ENCODE measurements around the gene CCSER2.
"Not testable (repeated sequence)": the region's sequence is repeated elsewhere in the genome, so short reads cannot be mapped to it uniquely, and the experiment has no call there.

CCSER2 gene

GRCh38 chr10:84405662-84406061 lies 77.3 kb downstream of the CCSER2 start:
- TF ChIP-seq, protein P1, sequence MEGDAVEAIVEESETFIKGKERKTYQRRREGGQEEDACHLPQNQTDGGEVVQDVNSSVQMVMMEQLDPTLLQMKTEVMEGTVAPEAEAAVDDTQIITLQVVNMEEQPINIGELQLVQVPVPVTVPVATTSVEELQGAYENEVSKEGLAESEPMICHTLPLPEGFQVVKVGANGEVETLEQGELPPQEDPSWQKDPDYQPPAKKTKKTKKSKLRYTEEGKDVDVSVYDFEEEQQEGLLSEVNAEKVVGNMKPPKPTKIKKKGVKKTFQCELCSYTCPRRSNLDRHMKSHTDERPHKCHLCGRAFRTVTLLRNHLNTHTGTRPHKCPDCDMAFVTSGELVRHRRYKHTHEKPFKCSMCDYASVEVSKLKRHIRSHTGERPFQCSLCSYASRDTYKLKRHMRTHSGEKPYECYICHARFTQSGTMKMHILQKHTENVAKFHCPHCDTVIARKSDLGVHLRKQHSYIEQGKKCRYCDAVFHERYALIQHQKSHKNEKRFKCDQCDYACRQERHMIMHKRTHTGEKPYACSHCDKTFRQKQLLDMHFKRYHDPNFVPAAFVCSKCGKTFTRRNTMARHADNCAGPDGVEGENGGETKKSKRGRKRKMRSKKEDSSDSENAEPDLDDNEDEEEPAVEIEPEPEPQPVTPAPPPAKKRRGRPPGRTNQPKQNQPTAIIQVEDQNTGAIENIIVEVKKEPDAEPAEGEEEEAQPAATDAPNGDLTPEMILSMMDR (conservative IDR thresholded peaks at IDR 0.05; ENCODE audit: low read length): no peak
- DNase-seq (ENCODE audit: low read depth): no peak
- H3K4me3 ChIP-seq (ENCODE audit: low read length): no peak overlapping the region

GRCh38 chr10:84406561-84406960 lies 78.2 kb downstream of the CCSER2 start:
- TF ChIP-seq, protein P1 (conservative IDR thresholded peaks at IDR 0.05; ENCODE audit: low read length): no peak
- no peak for DNase-seq (ENCODE audit: low read depth)
- no peak overlapping the region for H3K4me3 ChIP-seq (ENCODE audit: low read length)

GRCh38 chr10:84407388-84408049 lies 79.1 kb downstream of the CCSER2 start:
- H3K4me3 ChIP-seq (ENCODE audit: low read length): no peak overlapping the region
- TF ChIP-seq, protein P1 (conservative IDR thresholded peaks at IDR 0.05; ENCODE audit: low read length): no peak
- no peak for DNase-seq (ENCODE audit: low read depth)

DNA sequence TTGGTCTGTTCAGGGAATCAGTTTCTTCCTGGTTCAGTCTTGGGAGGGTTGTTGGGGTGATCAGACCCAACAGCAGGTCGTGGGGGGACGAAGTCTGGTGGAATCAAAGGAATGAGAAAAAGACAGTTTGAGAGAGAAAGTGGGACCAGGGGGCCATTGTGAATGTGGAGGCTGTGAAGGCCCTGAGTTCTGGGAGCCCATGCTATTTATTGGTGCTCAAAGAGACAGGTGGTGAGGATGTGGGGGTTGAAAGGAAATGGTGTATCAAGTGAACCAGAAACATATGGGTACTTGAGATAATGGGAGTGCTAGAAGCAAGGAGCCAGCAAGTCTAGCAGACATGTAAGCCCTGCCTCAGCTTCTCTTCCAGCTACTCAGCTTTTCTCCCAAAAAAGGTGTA lies 84.1 kb downstream of the CCSER2 start:
- TF ChIP-seq, protein P1 (conservative IDR thresholded peaks at IDR 0.05; ENCODE audit: low read length): no peak
- no peak for DNase-seq (ENCODE audit: low read depth)
- no peak overlapping the region for H3K4me3 ChIP-seq (ENCODE audit: low read length)

GRCh38 chr10:84414110-84414509 lies 85.7 kb downstream of the CCSER2 start:
- not testable (repeated sequence) for H3K4me3 ChIP-seq (ENCODE audit: low read length); DNase-seq (ENCODE audit: low read depth)

- H3K4me3 ChIP-seq (ENCODE audit: low read length): no peak overlapping the region
- TF ChIP-seq, protein P1 (conservative IDR thresholded peaks at IDR 0.05; ENCODE audit: low read length): no peak
- DNase-seq (ENCODE audit: low read depth): peak; percentile 15
These were observed 87.3 kb downstream of the CCSER2 start for GRCh38 chr10:84415539-84416244.

GRCh38 chr10:84416245-84416555 lies 87.8 kb downstream of the CCSER2 start:
- DNase-seq (ENCODE audit: low read depth): no peak
- no peak overlapping the region for H3K4me3 ChIP-seq (ENCODE audit: low read length)
- TF ChIP-seq, protein P1 (conservative IDR thresholded peaks at IDR 0.05; ENCODE audit: low read length): no peak
